ENCODE data around the gene RTP5.

Gene RTP5

GRCh38 chr2:241869087-241869961 is at the start of gene RTP5:
Gene RTP5 (plus strand): TSS chr2:241869729. CDS start chr2:241869757, 28 bp downstream.
- no peak for TF ChIP-seq USF1 (IDR thresholded peaks at IDR 0.05)
- no peak for TF ChIP-seq NFIC (IDR thresholded peaks at IDR 0.05)
- TF ChIP-seq FOXM1 (IDR thresholded peaks at IDR 0.05; ENCODE audit: borderline replicate concordance, low read depth), result no peak
- no peak for TF ChIP-seq TEAD4 (IDR thresholded peaks at IDR 0.05)
- no peak for TF ChIP-seq EGR1 (IDR thresholded peaks at IDR 0.05)
- TF ChIP-seq TCF12 (IDR thresholded peaks at IDR 0.05; ENCODE audit: low read depth), result no peak
- no peak for TF ChIP-seq CEBPB (IDR thresholded peaks at IDR 0.05)

GRCh38 chr2:241820625-241821384 is 48.7 kb upstream of the RTP5 start:
- TF ChIP-seq MAX (IDR thresholded peaks at IDR 0.05) (no peak), NFIC (IDR thresholded peaks at IDR 0.05) (no peak)

- no peak for TF ChIP-seq EGR1 (IDR thresholded peaks at IDR 0.05)
- TF ChIP-seq RAD21 (IDR thresholded peaks at IDR 0.05; ENCODE audit: low read depth), result no peak
- no peak for TF ChIP-seq REST (IDR thresholded peaks at IDR 0.05; ENCODE audit: low read depth)
- no peak for TF ChIP-seq CEBPB (IDR thresholded peaks at IDR 0.05)
- TF ChIP-seq TCF12 (IDR thresholded peaks at IDR 0.05; ENCODE audit: low read depth), result no peak
- no peak for TF ChIP-seq ZBTB7A (IDR thresholded peaks at IDR 0.05; ENCODE audit: low read depth)
- TF ChIP-seq USF1 (IDR thresholded peaks at IDR 0.05), result no peak
Measured at GRCh38 chr2:241821460-241822263, 47.9 kb upstream of the RTP5 start.

GRCh38 chr2:241822264-241822623 is 47.3 kb upstream of the RTP5 start:
- no peak for TF ChIP-seq EP300 (IDR thresholded peaks at IDR 0.05; ENCODE audit: borderline replicate concordance)
- TF ChIP-seq TAF1 (IDR thresholded peaks at IDR 0.05; ENCODE audit: low read depth), result no peak
- TF ChIP-seq YY1 (IDR thresholded peaks at IDR 0.05; ENCODE audit: low read depth), result no peak
- TF ChIP-seq REST (IDR thresholded peaks at IDR 0.05; ENCODE audit: low read depth), result no peak
- no peak for TF ChIP-seq TCF12 (IDR thresholded peaks at IDR 0.05; ENCODE audit: low read depth)
- TF ChIP-seq TEAD4 (IDR thresholded peaks at IDR 0.05), result no peak
- no peak for TF ChIP-seq USF1 (IDR thresholded peaks at IDR 0.05)

GRCh38 chr2:241827394-241827793 is 42.1 kb upstream of the RTP5 start:
- TF ChIP-seq TCF12 (IDR thresholded peaks at IDR 0.05; ENCODE audit: low read depth), result no peak
- no peak for TF ChIP-seq TAF1 (IDR thresholded peaks at IDR 0.05; ENCODE audit: low read depth)
- TF ChIP-seq CEBPB (IDR thresholded peaks at IDR 0.05), result no peak
- no peak for TF ChIP-seq RAD21 (IDR thresholded peaks at IDR 0.05; ENCODE audit: low read depth)
- TF ChIP-seq EGR1 (IDR thresholded peaks at IDR 0.05), result no peak
- TF ChIP-seq FOXM1 (IDR thresholded peaks at IDR 0.05; ENCODE audit: borderline replicate concordance, low read depth), result no peak
- TF ChIP-seq YY1 (IDR thresholded peaks at IDR 0.05; ENCODE audit: low read depth), result no peak
- no peak for TF ChIP-seq USF1 (IDR thresholded peaks at IDR 0.05)
- TF ChIP-seq ZBTB7A (IDR thresholded peaks at IDR 0.05; ENCODE audit: low read depth), result no peak
- no peak for TF ChIP-seq TEAD4 (IDR thresholded peaks at IDR 0.05)
- TF ChIP-seq CREB1 (IDR thresholded peaks at IDR 0.05; ENCODE audit: low read depth), result no peak
- no peak for TF ChIP-seq NFIC (IDR thresholded peaks at IDR 0.05)
- no peak for TF ChIP-seq MAX (IDR thresholded peaks at IDR 0.05)

Data from Ishikawa (cell line).